Activated naive CD8-positive, alpha-beta T cell treated with anti-CD3 and anti-CD28 coated beads, Interleukin-2, amount 10 ng/mL, durations not matched to agents 7 days and 5 days (primary cell): ENCODE measurements around the gene EXOC1. TPM values are rescaled to one million over a fixed set of nuclear protein-coding genes. Genes with fewer than 3 reads are reported as not detected.
A peak's percentile ranks its signal among the peaks of the same experiment; 100 is the strongest.

Experiments
- ATAC-seq: fragments of 150-1000 bp; cut with Tn5 transposase; one replicate; pipeline ENCODE4 v1.10.0; 2021; ENCODE audit warnings: low read depth, moderate library complexity
- POLR2A ChIA-PET: fragments of 350-600 bp; sonication (Branson Sonifier 250); formaldehyde crosslinking; loops from one replicate; lab custom pipeline; 2021; ENCODE audit warnings: antibody characterized with exemption; lab: Charles Lee
- DNase-seq: peaks from one replicate; pipeline ENCODE4 v3.0.0; 2021
- H3K27ac Mint-ChIP-seq: one replicate; pipeline ENCODE4 v1.8.0; 2022; ENCODE audit warnings: mild to moderate bottlenecking, mixed read lengths
- H3K27me3 Mint-ChIP-seq: one replicate; pipeline ENCODE4 v1.8.0; 2022; ENCODE audit warnings: mild to moderate bottlenecking, moderate library complexity, mixed read lengths
- H3K36me3 Mint-ChIP-seq: one replicate; pipeline ENCODE4 v1.8.0; 2021; ENCODE audit warnings: mild to moderate bottlenecking, mixed read lengths
- H3K4me1 Mint-ChIP-seq: one replicate; pipeline ENCODE4 v1.8.0; 2021; ENCODE audit warnings: mixed read lengths
- H3K4me3 Mint-ChIP-seq: one replicate; pipeline ENCODE4 v1.8.0; 2022; ENCODE audit warnings: mild to moderate bottlenecking, moderate library complexity, mixed read lengths
- H3K9me3 Mint-ChIP-seq: one replicate; pipeline ENCODE4 v1.8.0; 2021; ENCODE audit warnings: mixed read lengths
- total RNA-seq, 2 experiments: library from RNA; stranded (reverse); gene quantifications; one replicate each; pipeline ENCODE4 v1.2.3, GENCODE V29; 2021

Gene EXOC1
- total RNA-seq, 2 experiments from 2014 or later: 35.5 to 37.5 TPM

GRCh38 chr4:55865228-55865806, 11.9 kb downstream of the EXOC1 start:
- ATAC-seq (no peak), DNase-seq (no peak)
- peaks cover 15% of the 10 kb centered on the region for H3K36me3 Mint-ChIP-seq
- no peaks in the 10 kb centered on the region for H3K9me3 Mint-ChIP-seq
- no peak overlapping the region for H3K27ac Mint-ChIP-seq
- peaks cover 5% of the 10 kb centered on the region for H3K4me1 Mint-ChIP-seq
- no peak overlapping the region for H3K4me3 Mint-ChIP-seq
- POLR2A ChIA-PET: no interaction called here
- no peaks in the 10 kb centered on the region for H3K27me3 Mint-ChIP-seq

- ATAC-seq (peak; percentile 68), DNase-seq (no peak)
- Mint-ChIP-seq H3K27me3 (no peaks in the 10 kb centered on the region), H3K4me3 (no peak overlapping the region), H3K36me3 (peaks cover 15% of the 10 kb centered on the region), H3K4me1 (peaks cover 3% of the 10 kb centered on the region), H3K27ac (no peak overlapping the region), H3K9me3 (no peaks in the 10 kb centered on the region)
- POLR2A ChIA-PET: no interaction called here
Measured at GRCh38 chr4:55866290-55866907, 13.0 kb downstream of the EXOC1 start.

GRCh38 chr4:55866973-55867574, 13.6 kb downstream of the EXOC1 start:
- POLR2A ChIA-PET: no interaction called here
- Mint-ChIP-seq H3K9me3 (no peaks in the 10 kb centered on the region), H3K27me3 (no peaks in the 10 kb centered on the region), H3K27ac (no peak overlapping the region), H3K36me3 (peaks cover 15% of the 10 kb centered on the region), H3K4me1 (peaks cover 3% of the 10 kb centered on the region), H3K4me3 (no peak overlapping the region)
- ATAC-seq (peak; percentile 79), DNase-seq (no peak)

GRCh38 chr4:55868581-55869090, 15.2 kb downstream of the EXOC1 start:
- H3K27ac Mint-ChIP-seq: no peak overlapping the region
- H3K9me3 Mint-ChIP-seq: no peaks in the 10 kb centered on the region
- H3K36me3 Mint-ChIP-seq: peaks cover 17% of the 10 kb centered on the region
- H3K4me3 Mint-ChIP-seq: no peak overlapping the region
- POLR2A ChIA-PET: no interaction called here
- H3K4me1 Mint-ChIP-seq: peaks cover 3% of the 10 kb centered on the region
- no peak for ATAC-seq
- no peak for DNase-seq
- H3K27me3 Mint-ChIP-seq: no peaks in the 10 kb centered on the region

GRCh38 chr4:55871299-55871800, 17.9 kb downstream of the EXOC1 start:
- H3K27ac Mint-ChIP-seq: no peak overlapping the region
- H3K36me3 Mint-ChIP-seq: peaks cover 17% of the 10 kb centered on the region
- no peaks in the 10 kb centered on the region for H3K9me3 Mint-ChIP-seq
- POLR2A ChIA-PET: no interaction called here
- peaks cover 3% of the 10 kb centered on the region for H3K4me1 Mint-ChIP-seq
- H3K27me3 Mint-ChIP-seq: no peaks in the 10 kb centered on the region
- no peak overlapping the region for H3K4me3 Mint-ChIP-seq
- DNase-seq: no peak
- no peak for ATAC-seq

- DNase-seq (no peak), ATAC-seq (no peak)
- peaks cover 24% of the 10 kb centered on the region for H3K36me3 Mint-ChIP-seq
- no peaks in the 10 kb centered on the region for H3K9me3 Mint-ChIP-seq
- H3K4me1 Mint-ChIP-seq: no peaks in the 10 kb centered on the region
- no peaks in the 10 kb centered on the region for H3K27me3 Mint-ChIP-seq
- POLR2A ChIA-PET: no interaction called here
- no peak overlapping the region for H3K27ac Mint-ChIP-seq
- H3K4me3 Mint-ChIP-seq: no peak overlapping the region
Measured at GRCh38 chr4:55874831-55875230, 21.4 kb downstream of the EXOC1 start.

- H3K27ac Mint-ChIP-seq: no peak overlapping the region
- ATAC-seq: no peak
- POLR2A ChIA-PET: no interaction called here
Measured at GRCh38 chr4:55876387-55876786, 22.9 kb downstream of the EXOC1 start.

GRCh38 chr4:55879224-55879623, 25.8 kb downstream of the EXOC1 start:
- Mint-ChIP-seq H3K4me1 (no peaks in the 10 kb centered on the region), H3K9me3 (no peaks in the 10 kb centered on the region), H3K27ac (no peak overlapping the region), H3K4me3 (no peak overlapping the region), H3K36me3 (peaks cover 30% of the 10 kb centered on the region), H3K27me3 (no peaks in the 10 kb centered on the region)
- DNase-seq (no peak), ATAC-seq (no peak)
- POLR2A ChIA-PET: no interaction called here

More at GRCh38 chr4:55876387-55876786, 22.9 kb downstream of the EXOC1 start:
- Mint-ChIP-seq H3K36me3 (peaks cover 26% of the 10 kb centered on the region), H3K9me3 (no peaks in the 10 kb centered on the region), H3K27me3 (no peaks in the 10 kb centered on the region), H3K4me1 (no peaks in the 10 kb centered on the region), H3K4me3 (no peak overlapping the region)
- DNase-seq: no peak

GRCh38 chr4:55880652-55881280, 27.3 kb downstream of the EXOC1 start:
- POLR2A ChIA-PET: no interaction called here
- H3K36me3 Mint-ChIP-seq: peaks cover 30% of the 10 kb centered on the region
- no peak overlapping the region for H3K27ac Mint-ChIP-seq
- H3K9me3 Mint-ChIP-seq: no peaks in the 10 kb centered on the region
- ATAC-seq (no peak), DNase-seq (no peak)
- H3K4me1 Mint-ChIP-seq: no peaks in the 10 kb centered on the region
- H3K4me3 Mint-ChIP-seq: no peak overlapping the region
- H3K27me3 Mint-ChIP-seq: no peaks in the 10 kb centered on the region

- Mint-ChIP-seq H3K9me3 (no peaks in the 10 kb centered on the region), H3K27ac (no peak overlapping the region), H3K27me3 (no peaks in the 10 kb centered on the region), H3K4me3 (no peak overlapping the region), H3K36me3 (peaks cover 22% of the 10 kb centered on the region), H3K4me1 (peaks cover 4% of the 10 kb centered on the region)
- POLR2A ChIA-PET: no interaction called here
- DNase-seq (no peak), ATAC-seq (no peak)
Measured at GRCh38 chr4:55884093-55884850, 30.8 kb downstream of the EXOC1 start.

GRCh38 chr4:55884851-55885219, 31.4 kb downstream of the EXOC1 start:
- POLR2A ChIA-PET: no interaction called here
- Mint-ChIP-seq H3K4me1 (peaks cover 4% of the 10 kb centered on the region), H3K36me3 (peaks cover 22% of the 10 kb centered on the region), H3K27me3 (no peaks in the 10 kb centered on the region), H3K4me3 (no peak overlapping the region), H3K9me3 (no peaks in the 10 kb centered on the region), H3K27ac (no peak overlapping the region)
- no peak for DNase-seq
- ATAC-seq: no peak

GRCh38 chr4:55887594-55887993, 34.1 kb downstream of the EXOC1 start:
- Mint-ChIP-seq H3K4me1 (peaks cover 6% of the 10 kb centered on the region), H3K27ac (no peak overlapping the region), H3K27me3 (no peaks in the 10 kb centered on the region), H3K9me3 (no peaks in the 10 kb centered on the region), H3K4me3 (no peak overlapping the region), H3K36me3 (peaks cover 23% of the 10 kb centered on the region)
- DNase-seq (no peak), ATAC-seq (no peak)
- POLR2A ChIA-PET: interaction anchor here (1.0 kb wide), 1 partner anchor 60 kb away, joined by 3 read pairs; no protein-coding TSS in a partner anchor

- ATAC-seq (no peak), DNase-seq (no peak)
- H3K4me1 Mint-ChIP-seq: peaks cover 6% of the 10 kb centered on the region
- POLR2A ChIA-PET: no interaction called here
- H3K9me3 Mint-ChIP-seq: no peaks in the 10 kb centered on the region
- no peak overlapping the region for H3K4me3 Mint-ChIP-seq
- H3K36me3 Mint-ChIP-seq: peaks cover 29% of the 10 kb centered on the region
- H3K27ac Mint-ChIP-seq: peak overlapping the region; percentile 66
- no peaks in the 10 kb centered on the region for H3K27me3 Mint-ChIP-seq
Measured at GRCh38 chr4:55892156-55892555, 38.7 kb downstream of the EXOC1 start.
